GM19240 (cell line): Measurements from ENCODE around the gene CEP295NL.
"Not testable (repeated sequence)": the region's sequence is repeated elsewhere in the genome, so short reads cannot be mapped to it uniquely, and the experiment has no call there.

Experiments used
- DNase-seq: peaks from one replicate; pipeline ENCODE4 v3.0.0; 2011; ENCODE audit warnings: low spot score; ENCODE audit not compliant: insufficient read length

Gene CEP295NL

DNA sequence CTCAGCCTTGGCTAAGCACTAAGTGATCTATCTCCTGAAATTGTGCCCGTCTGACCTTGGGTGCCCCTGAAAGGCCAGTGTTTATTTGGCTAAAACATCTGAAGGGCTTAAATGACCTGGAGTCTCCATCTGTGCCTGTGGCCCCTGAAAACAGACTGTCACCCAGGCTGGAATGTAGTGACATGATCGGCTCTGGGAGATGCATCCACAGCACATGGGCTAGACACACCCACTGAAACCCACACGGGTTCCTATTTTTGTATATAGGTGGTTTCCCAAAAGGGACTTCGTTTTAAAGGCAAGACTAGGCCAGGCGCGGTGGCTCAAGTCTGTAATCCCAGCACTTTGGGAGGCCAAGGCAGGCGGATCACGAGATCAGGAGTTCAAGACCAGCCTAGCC, 13.5 kb downstream of the CEP295NL start:
- DNase-seq, result peak; percentile 43

GRCh38 chr17:78888941-78889518, 14.0 kb downstream of the CEP295NL start:
- no peak for DNase-seq

GRCh38 chr17:78886954-78887353, 16.0 kb downstream of the CEP295NL start:
- DNase-seq, result no peak

DNA sequence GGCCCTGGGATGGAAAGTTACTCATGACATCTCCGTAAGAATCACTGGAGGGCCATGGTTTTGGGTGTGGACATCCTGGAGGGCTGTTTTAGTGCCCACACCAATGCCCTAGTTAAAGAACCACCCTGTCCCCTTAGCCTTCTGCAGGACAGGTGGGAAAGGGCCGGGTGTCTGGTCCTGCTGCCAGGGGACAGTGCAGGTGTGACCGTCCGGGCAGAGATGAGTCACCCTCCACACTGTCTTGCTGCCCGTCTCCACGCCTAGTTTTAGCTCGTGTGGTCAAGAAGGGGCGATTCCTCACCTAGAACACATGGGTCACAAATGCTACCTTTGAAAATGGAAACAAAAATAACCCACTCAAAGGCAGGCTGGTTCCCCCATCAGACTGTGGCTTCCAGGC, 17.0 kb downstream of the CEP295NL start:
- DNase-seq, result no peak

DNA sequence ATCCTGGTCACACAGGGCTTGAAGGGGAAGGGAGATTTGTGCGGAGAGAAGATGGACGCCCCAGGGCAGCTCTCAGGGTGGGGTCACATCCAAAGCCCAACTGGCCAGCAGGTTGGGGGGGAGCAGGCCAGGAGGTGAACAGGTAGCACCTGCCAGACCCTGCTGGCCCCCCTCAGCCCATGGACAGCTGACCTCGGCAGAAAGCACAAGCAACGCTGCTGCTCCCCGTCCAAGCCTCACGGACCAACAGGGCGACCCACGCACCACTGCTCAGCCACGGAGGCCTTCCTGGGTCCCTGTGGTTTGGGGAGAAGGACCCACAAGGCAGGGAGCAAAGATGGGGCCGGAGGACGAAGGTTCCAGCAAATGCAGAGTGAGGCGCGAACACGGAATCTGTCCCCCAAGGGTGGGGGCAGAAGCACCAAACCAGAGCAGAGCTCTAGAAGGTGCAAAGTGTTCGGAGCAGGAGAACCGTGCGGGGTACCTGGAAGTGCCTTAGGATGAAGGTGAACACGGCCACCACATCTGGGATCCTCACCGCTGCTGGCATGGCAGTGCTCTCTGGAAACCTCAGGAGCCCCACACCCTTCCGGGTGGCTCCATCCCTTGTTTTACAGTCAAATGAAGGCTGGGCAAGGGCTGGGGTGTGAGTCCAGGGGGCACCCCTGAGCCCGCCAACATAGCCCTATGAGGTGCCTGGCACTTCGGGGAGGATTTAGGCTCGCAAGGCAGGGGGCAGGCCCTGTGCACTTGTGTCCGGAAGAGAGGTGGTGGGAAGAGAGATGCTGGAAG, 17.9 kb downstream of the CEP295NL start:
- DNase-seq, result no peak

GRCh38 chr17:78884148-78884825, 18.7 kb downstream of the CEP295NL start:
- DNase-seq, result no peak

GRCh38 chr17:78883533-78884131, 19.4 kb downstream of the CEP295NL start:
- DNase-seq, result no peak

DNA sequence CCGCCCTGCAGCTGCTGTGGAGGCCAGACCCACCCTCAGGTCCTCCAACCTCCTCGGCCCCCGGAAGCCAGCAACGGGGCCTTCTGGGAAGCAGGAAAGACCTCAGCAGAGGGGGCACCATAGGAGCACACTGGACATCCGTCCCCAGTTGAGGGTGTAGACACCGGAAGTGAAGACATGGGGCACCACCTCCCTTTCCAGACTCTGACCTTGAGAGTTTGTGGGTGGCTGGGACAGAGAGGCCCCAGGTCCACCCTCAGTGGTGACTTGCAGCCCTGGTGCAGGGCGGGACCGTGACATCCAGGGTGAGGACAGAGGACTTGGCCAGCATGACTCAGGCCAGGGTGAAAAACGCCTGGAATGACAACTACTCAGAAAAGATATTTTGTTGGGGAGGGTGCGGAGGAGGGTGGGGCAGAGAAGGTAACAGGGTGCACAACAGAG, 19.9 kb downstream of the CEP295NL start:
- DNase-seq, result no peak

DNA sequence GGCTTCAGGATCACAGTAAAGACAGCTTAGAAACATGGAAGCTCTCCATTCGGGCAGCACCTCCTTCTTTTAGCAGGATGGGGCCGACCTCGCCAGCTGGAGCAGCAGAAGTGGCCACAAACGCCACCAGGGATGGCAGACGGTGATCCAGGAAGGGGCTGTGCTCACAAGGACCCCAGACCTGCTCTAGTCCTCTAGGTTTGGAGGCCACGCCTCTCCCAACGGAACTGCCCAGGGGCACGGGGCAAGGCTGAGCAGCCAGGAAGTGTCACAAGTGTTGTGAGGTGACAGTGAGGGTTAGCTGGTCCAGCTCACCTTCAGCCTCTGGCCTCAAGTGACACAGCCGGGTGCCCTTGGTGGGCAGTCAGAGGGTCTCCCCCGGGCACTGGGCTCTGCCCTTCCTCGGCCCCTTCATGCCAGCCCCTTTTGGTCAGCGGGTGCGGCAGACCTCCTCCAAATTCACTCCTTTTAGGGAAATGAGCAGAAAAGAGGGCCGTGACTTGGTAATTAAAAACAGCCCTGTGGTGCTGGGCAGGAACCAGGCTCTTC, 20.4 kb downstream of the CEP295NL start:
- DNase-seq, result no peak

- no peak for DNase-seq
Observed at GRCh38 chr17:78879635-78880186, 23.3 kb downstream of the CEP295NL start.

DNA sequence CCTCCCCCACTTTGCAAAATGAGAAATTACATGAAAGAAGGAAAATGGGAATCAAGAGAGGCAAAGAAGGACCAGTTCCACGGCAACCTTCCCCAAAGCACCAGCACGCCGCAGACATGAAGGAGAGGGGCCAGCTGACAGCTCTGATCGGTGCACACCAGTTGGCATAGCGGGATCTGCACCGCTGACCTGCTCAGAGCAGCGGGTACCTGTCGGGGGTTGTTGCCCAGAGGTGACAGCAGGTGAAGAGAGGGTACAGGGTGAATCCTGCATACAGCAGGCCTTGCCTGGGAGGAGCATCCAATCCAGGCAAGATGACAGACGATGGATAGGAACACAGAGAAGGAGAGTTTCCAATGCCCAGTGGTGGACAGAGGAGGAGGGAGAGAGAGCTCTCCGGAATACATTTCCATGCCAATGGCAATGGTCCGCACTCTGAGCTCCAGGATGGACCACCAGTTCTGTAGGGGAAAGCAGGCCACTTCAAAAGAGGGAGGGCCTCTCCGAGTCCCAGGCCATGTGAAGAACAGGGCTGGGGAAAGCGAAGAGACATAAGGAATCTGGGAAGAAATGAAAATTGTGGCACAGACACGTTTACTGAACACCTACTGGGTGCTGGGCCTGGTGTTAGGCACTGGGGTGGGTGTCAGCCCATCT, 24.0 kb downstream of the CEP295NL start:
- no peak for DNase-seq

- DNase-seq, result no peak
Observed at GRCh38 chr17:78878261-78878660, 24.7 kb downstream of the CEP295NL start.

DNA sequence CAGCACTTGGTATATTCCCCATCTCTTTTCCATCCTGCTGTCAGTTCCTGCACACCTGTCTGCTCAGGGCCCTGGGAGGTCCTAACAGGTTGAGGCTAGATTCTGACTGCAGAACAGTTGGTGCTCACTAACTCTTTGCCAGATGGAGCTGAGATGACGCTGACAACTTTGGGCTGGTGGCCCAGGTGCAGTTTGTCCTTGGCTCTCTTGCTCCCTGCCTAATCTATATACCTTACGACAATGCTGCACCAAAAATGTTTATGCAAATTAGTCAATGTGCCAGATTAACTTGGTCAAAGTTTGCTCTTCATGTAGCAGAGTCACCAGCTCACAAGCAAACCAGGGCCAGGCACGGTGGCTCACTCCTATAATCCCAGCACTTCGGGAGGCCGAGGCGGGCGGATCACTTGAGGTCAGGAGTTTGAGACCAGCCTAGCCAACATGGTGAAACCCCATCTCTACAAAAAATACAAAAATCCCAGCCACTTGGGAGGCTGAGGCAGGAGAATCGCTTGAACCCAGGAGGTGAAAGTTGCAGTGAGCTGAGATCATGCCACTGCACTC, 26.0 kb downstream of the CEP295NL start:
- DNase-seq, result not testable (repeated sequence)

- no peak for DNase-seq
Observed at GRCh38 chr17:78876094-78876597, 26.9 kb downstream of the CEP295NL start.

GRCh38 chr17:78875363-78876093, 27.5 kb downstream of the CEP295NL start:
- DNase-seq, result no peak

DNA sequence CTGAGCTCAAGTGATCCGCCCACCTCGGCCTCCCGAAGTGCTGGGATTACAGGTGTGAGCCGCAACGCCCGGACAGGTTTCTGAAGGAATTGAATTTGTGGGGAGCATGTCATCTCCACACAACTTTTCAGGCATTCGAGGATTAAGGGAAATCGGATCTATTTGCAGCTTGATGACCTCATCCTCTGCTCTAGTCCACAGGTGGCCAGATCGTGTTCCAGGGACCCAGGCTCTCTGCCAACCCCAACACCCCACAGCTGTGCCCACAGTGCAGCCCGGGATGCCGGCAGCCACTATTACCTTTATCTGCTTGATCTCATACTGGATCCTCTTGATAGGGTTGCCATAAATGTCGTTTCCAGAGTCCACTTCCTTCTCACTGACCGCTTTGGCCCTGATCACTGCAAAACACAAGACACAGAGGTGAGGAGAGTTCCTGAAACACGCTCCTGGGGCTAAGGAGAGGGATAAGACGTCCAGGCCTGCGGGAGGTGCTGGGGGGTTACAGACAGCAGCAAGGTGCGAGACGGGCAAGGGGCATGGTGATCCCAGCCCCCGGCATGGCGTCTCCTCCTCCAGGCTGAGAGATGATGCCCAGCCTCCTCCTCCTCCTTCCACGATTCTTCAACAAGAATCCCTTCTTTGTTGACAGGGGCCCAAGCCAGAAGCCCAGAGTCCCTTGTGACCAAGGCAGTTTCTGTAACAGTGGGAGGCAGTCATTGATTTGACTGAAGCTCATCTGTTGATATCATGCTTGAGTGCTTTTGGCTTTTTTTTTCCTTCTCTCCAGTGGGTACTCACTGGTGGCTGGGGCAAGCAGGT, 29.3 kb downstream of the CEP295NL start:
- DNase-seq, result no peak

DNA sequence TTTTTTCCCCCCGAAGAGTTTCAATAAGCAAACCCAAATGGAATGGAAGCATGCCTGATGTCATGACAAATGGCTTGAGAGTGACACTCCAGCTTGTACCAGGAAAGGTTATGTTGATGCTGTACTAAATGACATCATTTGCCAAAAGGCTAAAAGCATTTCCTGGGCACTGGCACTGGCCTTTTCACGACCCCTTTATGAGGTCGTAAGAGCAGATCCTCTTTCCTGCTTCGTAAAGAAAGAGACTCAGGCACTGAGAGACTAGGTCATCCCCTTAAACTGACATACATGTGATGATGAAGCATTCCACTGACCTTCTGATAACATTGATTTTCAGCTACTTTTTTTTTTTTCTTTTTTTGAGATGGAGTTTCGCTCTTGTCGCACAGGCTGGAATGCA, 30.5 kb downstream of the CEP295NL start:
- DNase-seq, result no peak

GRCh38 chr17:78870621-78871020, 32.4 kb downstream of the CEP295NL start:
- DNase-seq, result no peak

- DNase-seq, result no peak
Observed at GRCh38 chr17:78868391-78868790, 34.6 kb downstream of the CEP295NL start.
